Ecto neural progenitor cell (in vitro differentiated cells): ENCODE data around the gene CASZ1.
A peak's percentile ranks its signal among the peaks of the same experiment; 100 is the strongest.

ENCODE experiments used
- DNase-seq: peaks from one replicate; pipeline ENCODE4 v3.0.0-alpha.2; 2018; ENCODE audit warnings: low spot score

The CASZ1 gene

DNA sequence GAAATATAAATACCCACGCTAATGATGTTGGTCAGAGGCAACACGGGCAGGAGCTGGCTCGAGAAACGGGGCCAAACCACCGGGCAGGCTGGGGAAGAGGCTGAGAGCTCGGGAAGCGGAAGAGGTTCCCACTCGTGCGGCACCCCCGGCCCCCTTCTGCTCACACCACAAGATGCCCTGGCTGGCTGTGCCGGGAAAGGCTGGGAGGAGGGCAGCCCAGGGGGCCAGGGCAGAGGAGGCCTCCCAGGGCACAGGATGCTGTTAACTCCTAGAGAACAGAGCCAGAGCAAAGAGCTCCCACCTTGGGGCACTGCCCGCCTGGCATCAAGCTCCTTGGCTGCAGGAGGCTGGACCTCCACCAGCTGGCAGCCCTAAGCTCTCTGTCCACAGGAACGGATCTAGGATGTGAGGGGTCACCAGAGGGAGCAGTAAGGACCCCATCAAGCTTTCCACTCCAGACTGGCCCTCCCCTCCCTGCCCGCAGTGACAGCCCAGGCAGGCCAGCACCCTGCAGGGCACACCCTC is 44.8 kb downstream of the CASZ1 start:
- DNase-seq = no peak

DNA sequence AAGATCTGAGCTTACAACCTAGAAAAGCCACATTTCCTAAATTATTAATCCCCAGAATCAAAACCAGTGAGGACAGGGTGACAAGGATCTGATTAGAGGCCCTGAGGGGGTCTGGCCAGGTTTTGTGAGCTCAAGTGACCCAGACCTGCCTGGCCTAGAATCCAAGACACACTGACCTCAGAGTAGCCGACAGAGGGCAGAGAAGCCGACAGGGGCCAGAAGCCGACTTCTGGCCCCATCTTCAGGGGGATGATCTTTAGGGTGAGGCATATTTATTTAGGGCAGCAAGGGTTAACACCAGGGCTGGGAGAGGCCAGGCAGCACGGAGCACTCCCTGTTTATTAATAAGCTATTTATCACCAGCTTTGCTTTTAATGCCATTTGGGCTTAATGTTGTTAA is 45.3 kb downstream of the CASZ1 start:
- DNase-seq = no peak

DNA sequence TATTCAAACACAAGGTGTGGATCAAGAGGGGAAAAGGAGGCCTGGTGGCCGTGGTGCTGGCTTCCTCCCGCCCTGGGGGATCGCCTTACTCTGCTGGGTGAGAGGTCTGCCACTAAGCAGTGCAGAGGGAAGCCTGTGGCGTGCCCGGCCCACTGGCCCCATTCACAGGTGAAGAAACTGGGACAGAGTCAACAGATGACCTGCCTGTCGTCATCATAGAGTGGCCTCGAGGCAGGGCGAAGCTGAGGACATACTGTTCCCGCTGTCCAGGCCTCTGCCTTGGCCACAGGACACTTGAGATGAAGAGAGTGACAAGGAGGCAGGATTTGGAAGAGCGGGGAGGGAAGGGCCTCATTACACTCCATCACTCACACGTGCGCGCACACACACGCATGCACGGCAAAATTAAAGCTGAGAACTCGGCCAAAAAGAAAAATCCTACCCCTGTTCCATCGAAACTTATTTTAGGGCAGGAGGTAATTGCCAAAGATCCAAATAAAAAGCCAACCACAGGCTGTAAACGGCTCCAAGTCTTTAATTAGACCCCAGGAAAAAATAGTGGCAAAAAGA is 50.5 kb downstream of the CASZ1 start:
- DNase-seq = no peak

GRCh38 chr1:10745383-10745782 is 51.1 kb downstream of the CASZ1 start:
- no peak for DNase-seq

DNA sequence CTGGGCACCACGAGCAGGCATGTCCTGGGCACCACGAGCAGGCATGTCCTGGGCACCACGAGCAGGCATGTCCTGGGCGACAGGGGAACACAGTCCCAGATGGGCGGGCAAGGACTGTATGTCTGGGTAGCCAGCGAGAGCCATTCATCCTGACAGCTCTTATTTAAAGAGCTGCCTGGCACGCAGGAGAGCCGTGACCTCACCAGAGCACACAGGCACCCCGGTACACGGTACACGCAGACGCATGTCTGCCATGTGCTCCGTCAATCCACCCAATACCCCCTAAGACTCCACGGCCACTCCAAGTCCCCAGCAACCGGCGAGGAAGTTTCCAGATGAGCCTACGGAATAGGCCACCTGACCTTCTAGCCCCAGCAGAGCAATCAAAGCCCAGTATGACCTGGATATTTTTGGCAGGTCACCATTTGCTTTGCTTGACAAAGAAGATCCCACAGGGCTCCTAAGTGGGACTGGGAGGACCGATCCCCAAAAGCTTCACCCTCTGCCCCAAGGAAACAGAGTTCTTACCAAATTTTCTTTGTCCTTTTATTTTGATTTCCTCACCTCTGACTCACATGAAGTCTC is 51.7 kb downstream of the CASZ1 start:
- DNase-seq = no peak

DNA sequence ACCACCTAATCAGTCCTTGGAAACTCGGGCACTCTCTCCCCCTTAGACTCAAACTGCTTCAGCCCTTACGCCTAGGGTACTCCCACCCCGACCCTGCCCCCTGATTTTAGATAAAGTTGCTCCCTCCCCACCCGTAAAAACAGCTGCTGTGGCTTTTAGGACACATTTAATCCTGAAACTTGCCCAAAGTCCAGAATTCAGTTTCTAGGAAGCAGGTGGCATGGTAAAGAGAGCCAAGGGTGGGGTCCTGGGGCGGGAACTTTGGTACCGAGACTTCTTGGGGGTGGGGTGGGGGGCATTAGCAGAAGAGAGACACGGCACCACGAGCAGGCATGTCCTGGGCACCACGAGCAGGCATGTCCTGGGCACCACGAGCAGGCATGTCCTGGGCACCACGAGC is 52.4 kb downstream of the CASZ1 start:
- DNase-seq = no peak

GRCh38 chr1:10741696-10742095 is 54.8 kb downstream of the CASZ1 start:
- DNase-seq = no peak

GRCh38 chr1:10740123-10740522 is 56.3 kb downstream of the CASZ1 start:
- DNase-seq = no peak

DNA sequence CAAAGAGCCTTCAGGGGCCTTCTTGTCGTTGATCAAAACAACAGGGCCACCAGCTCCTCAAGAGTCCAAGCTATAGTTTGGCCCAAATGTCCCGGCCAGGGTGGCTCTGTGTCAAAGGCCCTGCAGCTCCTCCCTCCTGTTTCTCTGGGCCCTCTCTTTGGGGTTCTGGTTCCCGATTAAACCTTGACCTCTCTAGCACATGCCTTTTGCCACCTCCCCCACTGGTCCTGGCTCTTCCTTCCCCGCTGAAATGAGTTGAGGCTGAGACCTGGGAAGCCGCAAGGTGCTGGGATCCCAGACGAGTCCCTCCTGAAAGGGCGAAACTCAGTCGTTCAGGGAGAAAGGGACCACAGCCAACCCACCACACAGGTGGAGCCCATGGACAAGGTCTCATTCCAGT is 56.9 kb downstream of the CASZ1 start:
- DNase-seq = no peak

DNA sequence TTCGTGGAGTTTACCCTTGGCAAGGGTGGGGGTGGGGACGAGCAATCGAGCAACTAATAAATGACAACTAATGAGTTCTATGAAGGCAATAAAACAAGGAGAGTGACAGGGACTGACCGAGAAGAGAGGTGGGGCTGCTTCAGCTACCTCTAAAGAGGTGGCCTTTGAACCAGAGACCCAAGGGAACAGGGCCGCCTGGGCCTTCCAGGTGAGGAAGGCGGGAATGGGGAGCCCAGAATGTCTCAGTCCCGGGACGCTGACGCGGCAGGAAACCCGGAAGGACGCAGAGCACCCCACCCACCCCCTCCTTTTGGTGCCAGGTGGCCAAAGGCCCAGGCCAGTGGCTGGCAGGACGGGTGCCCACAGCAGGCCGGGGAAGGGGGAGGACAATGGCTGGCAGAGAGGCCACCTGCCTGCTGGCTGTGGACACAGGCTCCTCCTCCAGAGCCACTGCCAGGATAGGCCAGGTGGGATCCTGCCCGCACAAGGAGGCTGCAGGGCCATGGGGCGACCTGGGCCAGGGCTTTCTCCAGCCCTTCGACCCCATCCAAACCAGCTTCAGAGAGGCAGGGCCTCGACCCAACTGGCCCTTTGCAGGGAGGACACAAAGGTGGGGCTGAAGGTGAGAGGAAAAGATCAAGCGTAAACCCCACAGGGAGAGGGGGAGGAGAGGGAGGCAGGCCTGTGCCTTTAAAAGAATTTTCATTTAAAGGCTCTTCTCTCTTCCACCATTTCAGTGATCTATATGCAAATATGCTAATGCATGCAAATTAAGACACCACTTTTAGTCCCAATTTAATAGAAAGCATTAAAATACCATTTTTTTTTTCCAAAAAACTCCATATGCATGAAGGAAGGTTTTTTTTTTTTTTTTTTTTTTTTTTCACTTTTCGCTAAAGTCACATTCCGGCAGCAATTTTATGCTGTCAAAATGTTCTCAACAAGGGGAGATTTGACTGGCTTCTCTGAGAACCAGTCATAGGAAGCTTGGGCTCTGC is 58.1 kb downstream of the CASZ1 start:
- no peak for DNase-seq

DNA sequence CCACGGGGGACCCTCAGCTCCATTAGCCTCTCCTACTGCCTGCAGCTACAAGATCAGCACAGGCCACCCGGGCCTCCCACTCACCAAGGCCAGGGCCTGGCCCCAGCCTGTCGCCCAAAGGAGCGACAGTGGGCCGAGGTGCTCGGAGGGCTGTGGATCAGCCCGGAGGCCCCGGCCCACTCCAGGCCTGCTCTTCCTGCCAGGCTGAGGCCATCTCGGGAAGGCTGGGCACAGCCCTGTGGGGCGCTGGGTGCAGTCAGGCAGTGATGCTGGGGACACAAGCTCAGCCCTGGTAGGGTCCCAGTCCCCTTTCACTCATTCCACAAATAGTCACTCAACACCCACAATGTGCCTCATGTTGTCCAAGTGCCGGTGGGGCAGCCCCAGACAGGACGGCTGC is 58.8 kb downstream of the CASZ1 start:
- DNase-seq = no peak

- DNase-seq = no peak
These were observed 59.5 kb downstream of the CASZ1 start for GRCh38 chr1:10736634-10737586.

- no peak for DNase-seq
These were observed 60.7 kb downstream of the CASZ1 start for GRCh38 chr1:10735563-10736305.

DNA sequence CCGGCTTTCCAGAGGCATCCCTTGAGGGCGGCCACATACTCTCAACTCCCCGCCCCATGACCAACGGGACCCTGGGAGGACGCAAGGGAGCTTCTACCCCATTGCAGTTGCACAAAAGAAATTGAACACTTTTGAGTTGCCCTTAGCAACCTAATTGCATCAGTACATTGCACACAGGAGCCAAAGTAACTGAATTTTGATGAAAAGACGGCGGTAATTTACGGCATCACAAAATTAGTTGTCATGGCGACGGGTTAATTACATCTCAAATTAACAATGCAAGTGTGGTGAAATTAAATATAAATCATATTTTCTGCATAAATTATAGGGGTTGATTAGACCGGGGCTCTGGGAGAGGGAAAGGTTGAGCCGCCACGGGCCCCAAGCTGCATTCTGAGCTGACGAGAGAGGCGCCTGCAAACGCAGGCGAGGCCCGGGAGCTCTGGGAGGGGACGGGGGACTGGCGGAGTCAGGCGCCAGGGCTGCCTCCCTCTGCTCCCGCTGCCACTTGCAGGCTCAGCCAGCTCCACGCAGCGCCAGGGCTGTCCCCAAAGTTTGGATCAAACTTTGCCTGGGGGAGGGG is 61.4 kb downstream of the CASZ1 start:
- DNase-seq = peak; percentile 78

DNA sequence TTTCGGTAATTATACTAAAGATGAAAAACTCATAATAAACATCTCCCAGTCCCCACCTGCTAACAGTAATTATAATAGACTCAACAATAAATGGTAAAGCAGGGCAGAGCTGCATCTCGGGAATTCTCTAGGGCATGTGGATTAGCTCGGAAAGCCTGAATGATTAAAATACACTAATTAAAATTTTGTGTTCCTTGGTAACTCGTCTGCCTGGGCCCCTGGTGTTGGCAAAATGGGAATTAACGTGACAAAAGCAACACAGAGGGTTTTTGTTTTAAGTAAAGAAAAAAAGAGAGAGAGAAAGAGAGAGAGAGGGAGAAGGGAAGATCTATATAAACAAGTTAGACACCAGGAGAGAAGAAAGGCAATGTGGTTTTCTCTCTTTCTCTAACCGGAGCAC is 62.1 kb downstream of the CASZ1 start:
- DNase-seq = no peak

- DNase-seq = no peak
These were observed 62.7 kb downstream of the CASZ1 start for GRCh38 chr1:10733474-10734366.

- DNase-seq = no peak
These were observed 65.5 kb downstream of the CASZ1 start for GRCh38 chr1:10730985-10731384.

DNA sequence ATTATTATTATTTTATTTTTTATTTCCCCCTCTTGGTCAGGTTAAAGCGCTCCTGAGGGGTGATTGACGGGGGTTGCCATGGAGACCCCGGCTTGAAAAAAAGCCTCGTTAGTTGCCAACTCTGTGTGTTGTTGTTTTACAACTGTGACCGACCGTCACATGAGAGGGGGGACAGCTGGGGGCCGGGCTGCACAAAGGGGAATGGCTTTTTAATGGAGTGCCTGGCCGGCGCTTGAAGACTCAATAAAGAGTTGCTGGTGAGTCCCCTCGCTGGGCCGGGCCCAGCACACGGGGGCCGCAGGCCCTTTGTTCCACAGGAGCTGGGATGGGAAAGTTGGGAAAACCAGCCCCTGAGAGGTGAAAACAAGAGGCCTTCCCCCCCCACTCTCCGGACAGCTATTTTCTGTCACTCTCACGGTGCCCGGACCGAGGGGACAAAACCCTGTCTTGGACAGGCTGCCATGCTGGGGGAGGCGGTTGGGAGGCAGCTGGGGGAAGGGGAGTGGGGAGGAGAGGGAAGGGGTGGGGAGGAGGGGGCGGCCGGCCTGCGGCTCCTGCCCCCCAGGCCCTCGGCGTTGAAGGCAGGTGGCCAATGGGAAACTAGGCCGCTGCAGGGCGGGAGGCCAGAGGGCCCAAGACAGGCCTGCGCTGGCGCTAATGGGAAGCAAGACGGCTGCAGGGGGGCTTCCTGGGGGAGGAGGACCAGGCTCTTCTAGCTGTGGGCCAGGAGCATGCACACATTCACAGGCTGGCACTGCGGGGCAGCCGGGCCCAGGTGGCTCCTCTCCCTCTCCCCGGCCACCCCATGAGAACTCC is 67.6 kb downstream of the CASZ1 start:
- peak; percentile 86 for DNase-seq

- no peak for DNase-seq
These were observed 68.7 kb downstream of the CASZ1 start for GRCh38 chr1:10727751-10728232.
